DND-41 (cell line): Measurements from ENCODE around the gene RPL27A.

Experiments used
- ATAC-seq: fragments of 200-7000 bp; cut with Tn5 transposase; 3 replicates; pipeline ENCODE4 v1.9.1; 2021; ENCODE audit warnings: low read depth; ENCODE audit not compliant: insufficient read depth
- DNase-seq: peaks from one replicate; pipeline ENCODE4 v3.0.0-alpha.2; 2020
- H2AFZ ChIP-seq: 2 replicates; pipeline ENCODE4 v1.6.0; 2012; ENCODE audit warnings: low read depth, low read length
- H3K27ac ChIP-seq: 2 replicates; pipeline ENCODE4 v1.5.1; 2012; ENCODE audit warnings: low read length, inconsistent platforms
- H3K27me3 ChIP-seq: fragments of 200-600 bp; sonication (generic); 2 replicates; pipeline ENCODE4 v1.6.0; 2012; ENCODE audit warnings: low read length, mild to moderate bottlenecking, inconsistent platforms; ENCODE audit not compliant: insufficient read depth, poor library complexity
- H3K36me3 ChIP-seq: 2 replicates; pipeline ENCODE4 v1.5.1; 2012; ENCODE audit warnings: low read length, inconsistent platforms; ENCODE audit not compliant: insufficient read depth
- H3K4me1 ChIP-seq: 2 replicates; pipeline ENCODE4 v1.5.1; 2012; ENCODE audit warnings: mild to moderate bottlenecking, low read length; ENCODE audit not compliant: insufficient read depth
- H3K4me2 ChIP-seq: 2 replicates; pipeline ENCODE4 v1.6.0; 2012; ENCODE audit warnings: mild to moderate bottlenecking, moderate library complexity, low read length, inconsistent platforms; ENCODE audit not compliant: insufficient read depth
- H3K4me3 ChIP-seq, 2 experiments: fragments of 200-600 bp in 1 of 2; shearing (Covaris generic) in 1 of 2; 2 replicates each; pipeline ENCODE4 v1.5.1; 2012 to 2016; ENCODE audit warnings: inconsistent platforms in 2 of 2, low read length in 2 of 2, mild to moderate bottlenecking in 2 of 2, low read depth in 1 of 2, moderate library complexity in 1 of 2
- H3K79me2 ChIP-seq: 2 replicates; pipeline ENCODE4 v1.6.0; 2012; ENCODE audit warnings: low read length, inconsistent platforms; ENCODE audit not compliant: insufficient read depth
- H3K9ac ChIP-seq: 2 replicates; pipeline ENCODE4 v1.6.0; 2012; ENCODE audit warnings: low read depth, mild to moderate bottlenecking, inconsistent platforms, low read length, moderate library complexity
- H3K9me3 ChIP-seq: 2 replicates; pipeline ENCODE4 v1.5.1; 2012; ENCODE audit warnings: low read length, moderate library complexity, mild to moderate bottlenecking, inconsistent platforms; ENCODE audit not compliant: insufficient read depth, severe bottlenecking
- H4K20me1 ChIP-seq: 2 replicates; pipeline ENCODE4 v1.6.0; 2012; ENCODE audit warnings: low read length; ENCODE audit not compliant: insufficient read depth
- CTCF ChIP-seq: IDR thresholded peaks from 2 replicates; pipeline ENCODE4 v1.5.1; 2012; ENCODE audit warnings: borderline replicate concordance, low read length, moderate library complexity, mild to moderate bottlenecking; ENCODE audit not compliant: poor library complexity, severe bottlenecking; ENCODE audit errors: extremely low read depth
- EZH2 ChIP-seq: IDR thresholded peaks from 3 replicates; pipeline ENCODE4 v1.6.1; 2012; ENCODE audit warnings: borderline replicate concordance, low read depth, mild to moderate bottlenecking, moderate library complexity, low read length, inconsistent platforms; ENCODE audit not compliant: severe bottlenecking

Gene RPL27A

GRCh38 chr11:8699903-8700302, 17.3 kb downstream of the RPL27A start:
- Histone ChIP-seq H2AFZ (no peak overlapping the region), H3K36me3 (no peaks in the 10 kb centered on the region), H3K4me2 (no peak overlapping the region), H3K4me1 (no peaks in the 10 kb centered on the region), H4K20me1 (peaks cover 10% of the 10 kb centered on the region; the same call in 1 of the 2 replicates), H3K27ac (no peak overlapping the region), H3K79me2 (no peaks in the 10 kb centered on the region), H3K9ac (no peak overlapping the region), H3K4me3 (no peak overlapping the region), H3K27me3 (no peaks in the 10 kb centered on the region), H3K9me3 (no peaks in the 10 kb centered on the region)
- no peak for DNase-seq
- ATAC-seq, result no peak; the same call in 2 of the 3 replicates
- TF ChIP-seq EZH2 (no peak), CTCF (no peak)

- Histone ChIP-seq H2AFZ (no peak overlapping the region), H3K9ac (no peak overlapping the region), H3K4me3 (no peak overlapping the region), H3K4me1 (no peaks in the 10 kb centered on the region), H3K36me3 (no peaks in the 10 kb centered on the region), H3K27ac (no peak overlapping the region), H3K4me2 (no peak overlapping the region), H3K9me3 (no peaks in the 10 kb centered on the region), H4K20me1 (peaks cover 10% of the 10 kb centered on the region; the same call in 1 of the 2 replicates), H3K27me3 (no peaks in the 10 kb centered on the region), H3K79me2 (no peaks in the 10 kb centered on the region)
- TF ChIP-seq EZH2 (no peak), CTCF (no peak)
- no peak for ATAC-seq
- DNase-seq, result no peak
Measured at GRCh38 chr11:8701891-8702597, 19.5 kb downstream of the RPL27A start.

GRCh38 chr11:8702598-8702915, 20.0 kb downstream of the RPL27A start:
- Histone ChIP-seq H3K4me2 (no peak overlapping the region), H3K4me3 (no peak overlapping the region), H3K9me3 (no peaks in the 10 kb centered on the region), H3K4me1 (no peaks in the 10 kb centered on the region), H3K36me3 (no peaks in the 10 kb centered on the region), H3K79me2 (no peaks in the 10 kb centered on the region), H4K20me1 (peaks cover 10% of the 10 kb centered on the region; the same call in 1 of the 2 replicates), H2AFZ (no peak overlapping the region), H3K9ac (no peak overlapping the region), H3K27ac (no peak overlapping the region), H3K27me3 (no peaks in the 10 kb centered on the region)
- DNase-seq, result no peak
- TF ChIP-seq CTCF (no peak), EZH2 (no peak)
- no peak for ATAC-seq

GRCh38 chr11:8704136-8704535, 21.5 kb downstream of the RPL27A start:
- H2AFZ ChIP-seq, result no peak overlapping the region
- TF ChIP-seq EZH2 (no peak), CTCF (no peak)
- H3K4me3 ChIP-seq, result no peak overlapping the region
- no peak overlapping the region for H3K9ac ChIP-seq
- no peaks in the 10 kb centered on the region for H3K79me2 ChIP-seq
- no peaks in the 10 kb centered on the region for H3K27me3 ChIP-seq
- H3K27ac ChIP-seq, result no peak overlapping the region
- ATAC-seq (no peak), DNase-seq (no peak)
- H3K9me3 ChIP-seq, result no peaks in the 10 kb centered on the region
- no peak overlapping the region for H3K4me2 ChIP-seq
- no peaks in the 10 kb centered on the region for H3K36me3 ChIP-seq
- no peaks in the 10 kb centered on the region for H3K4me1 ChIP-seq
- H4K20me1 ChIP-seq, result peaks cover 10% of the 10 kb centered on the region; the same call in 1 of the 2 replicates
